PC-3 (cell line): Measurements from ENCODE around the gene MGST3.

Source experiments
- CTCF ChIP-seq: fragments of 300-600 bp; sonication (generic); conservative IDR thresholded peaks from 2 replicates; pipeline ENCODE4 v1.5.1; 2017; ENCODE audit warnings: antibody characterized with exemption, low read depth, mild to moderate bottlenecking, low read length
- EZH2 ChIP-seq: fragments of 300-600 bp; sonication (generic); IDR thresholded peaks from one replicate; pipeline ENCODE4 v1.6.1; 2017; ENCODE audit warnings: antibody characterized with exemption, mild to moderate bottlenecking, low read length; ENCODE audit not compliant: unreplicated experiment
- EZH2phosphoT487 ChIP-seq: fragments of 300-600 bp; sonication (generic); IDR thresholded peaks from 2 replicates; pipeline ENCODE4 v1.6.1; 2018; ENCODE audit warnings: mild to moderate bottlenecking, antibody characterized with exemption, low read length, borderline replicate concordance

- TF ChIP-seq CTCF: no peak
- no peak for TF ChIP-seq EZH2phosphoT487
- TF ChIP-seq EZH2: no peak
Measured at GRCh38 chr1:165647517-165647916, 16.5 kb downstream of the MGST3 start.
